NCI-H2029 treated with DMSO at 0.1 percent for 48 hours (cell line): ENCODE measurements around the gene SLC25A21.
"Not testable (repeated sequence)": the region's sequence is repeated elsewhere in the genome, so short reads cannot be mapped to it uniquely, and the experiment has no call there.

Experiments
- DNase-seq: peaks from one replicate; lab custom pipeline; 2025; lab: John Stamatoyannopoulos, UW

SLC25A21 gene

GRCh38 chr14:37186865-37187264 lies 14.5 kb upstream of the SLC25A21 start:
- DNase-seq, result no peak

GRCh38 chr14:37185670-37186069 lies 13.3 kb upstream of the SLC25A21 start:
- DNase-seq, result no peak

- not testable (repeated sequence) for DNase-seq
Observed at GRCh38 chr14:37184520-37184919, 12.1 kb upstream of the SLC25A21 start.

DNA sequence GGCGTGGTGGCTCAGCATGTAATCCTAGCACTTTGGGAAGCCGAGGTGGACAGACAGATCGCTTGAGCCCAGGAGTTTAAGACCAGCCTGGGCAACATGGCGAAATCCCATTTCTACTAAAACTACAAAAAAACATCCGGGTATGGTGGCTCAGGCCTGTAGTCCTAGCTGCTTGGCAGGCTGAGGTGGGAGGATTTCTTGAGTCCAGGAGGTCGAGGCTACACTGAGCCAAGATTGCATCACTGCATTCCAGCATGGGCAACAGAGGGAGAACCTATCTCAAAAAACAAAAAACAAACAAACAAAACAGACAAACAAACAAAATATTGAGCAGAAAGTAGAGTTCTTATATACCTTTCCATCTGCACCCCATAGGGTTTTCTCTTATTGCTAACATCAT lies 9.0 kb upstream of the SLC25A21 start:
- DNase-seq, result no peak

DNA sequence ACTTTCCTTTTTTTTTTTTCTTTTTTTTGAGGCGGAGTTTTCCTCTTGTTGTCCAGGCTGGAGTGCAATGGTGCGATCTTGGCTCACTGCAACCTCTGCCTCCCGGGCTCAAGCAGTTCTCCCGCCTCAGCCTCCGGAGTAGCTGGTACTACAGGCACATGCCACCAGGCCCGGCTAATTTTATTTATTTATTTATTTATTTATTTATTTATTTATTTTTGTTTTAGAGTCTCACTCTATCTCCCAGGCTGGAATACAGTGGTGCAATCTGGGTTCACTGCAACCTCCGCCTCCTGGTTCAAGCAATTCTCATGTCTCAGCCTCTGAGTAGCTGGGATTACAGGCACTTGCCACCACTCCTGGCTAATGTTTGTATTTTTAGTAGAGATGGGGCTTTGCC lies 8.5 kb upstream of the SLC25A21 start:
- DNase-seq, result not testable (repeated sequence)

- no peak for DNase-seq
Observed at GRCh38 chr14:37179896-37180502, 7.6 kb upstream of the SLC25A21 start.

- DNase-seq, result no peak
Observed at GRCh38 chr14:37172936-37173614, 669 bp upstream of the SLC25A21 start.

DNA sequence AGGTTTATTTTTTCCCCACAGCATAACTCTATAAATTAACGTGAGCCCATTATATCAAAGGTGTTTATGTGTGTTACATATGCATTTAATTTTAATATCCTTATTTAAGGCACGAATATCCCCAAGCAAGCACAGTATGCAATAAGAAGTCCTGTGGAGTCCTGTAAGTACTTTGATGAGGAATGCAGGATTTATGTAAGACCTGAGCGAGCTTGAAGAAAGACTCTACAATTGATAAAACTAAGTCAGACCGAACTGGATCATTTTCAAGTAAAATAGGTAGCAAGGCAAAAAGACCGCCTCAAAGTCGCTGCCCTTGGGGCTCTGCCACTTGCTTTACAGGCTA lies 755 bp downstream of the SLC25A21 start:
- DNase-seq, result no peak

DNA sequence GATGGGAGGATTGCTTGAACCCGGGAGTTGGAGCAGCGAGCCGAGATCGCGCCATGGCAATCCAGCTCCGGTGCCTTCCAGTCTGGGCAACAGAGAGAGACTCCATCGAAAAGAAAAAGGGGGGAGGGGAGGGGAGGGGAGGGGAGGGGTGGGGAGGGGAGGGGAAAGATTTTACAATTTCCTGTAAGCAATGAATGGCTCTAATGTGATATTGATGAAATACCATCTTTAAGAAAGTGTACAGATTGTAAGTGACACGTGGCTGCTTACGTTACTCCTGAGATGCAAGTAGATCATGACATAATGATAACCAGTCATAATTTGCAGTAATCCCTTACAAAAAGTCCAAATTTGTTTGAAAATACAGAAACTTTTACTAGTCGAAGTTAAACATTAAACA lies 1.4 kb downstream of the SLC25A21 start:
- no peak for DNase-seq

- no peak for DNase-seq
Observed at GRCh38 chr14:37170237-37170636, 2.2 kb downstream of the SLC25A21 start.

GRCh38 chr14:37168721-37169120 lies 3.7 kb downstream of the SLC25A21 start:
- DNase-seq, result no peak

DNA sequence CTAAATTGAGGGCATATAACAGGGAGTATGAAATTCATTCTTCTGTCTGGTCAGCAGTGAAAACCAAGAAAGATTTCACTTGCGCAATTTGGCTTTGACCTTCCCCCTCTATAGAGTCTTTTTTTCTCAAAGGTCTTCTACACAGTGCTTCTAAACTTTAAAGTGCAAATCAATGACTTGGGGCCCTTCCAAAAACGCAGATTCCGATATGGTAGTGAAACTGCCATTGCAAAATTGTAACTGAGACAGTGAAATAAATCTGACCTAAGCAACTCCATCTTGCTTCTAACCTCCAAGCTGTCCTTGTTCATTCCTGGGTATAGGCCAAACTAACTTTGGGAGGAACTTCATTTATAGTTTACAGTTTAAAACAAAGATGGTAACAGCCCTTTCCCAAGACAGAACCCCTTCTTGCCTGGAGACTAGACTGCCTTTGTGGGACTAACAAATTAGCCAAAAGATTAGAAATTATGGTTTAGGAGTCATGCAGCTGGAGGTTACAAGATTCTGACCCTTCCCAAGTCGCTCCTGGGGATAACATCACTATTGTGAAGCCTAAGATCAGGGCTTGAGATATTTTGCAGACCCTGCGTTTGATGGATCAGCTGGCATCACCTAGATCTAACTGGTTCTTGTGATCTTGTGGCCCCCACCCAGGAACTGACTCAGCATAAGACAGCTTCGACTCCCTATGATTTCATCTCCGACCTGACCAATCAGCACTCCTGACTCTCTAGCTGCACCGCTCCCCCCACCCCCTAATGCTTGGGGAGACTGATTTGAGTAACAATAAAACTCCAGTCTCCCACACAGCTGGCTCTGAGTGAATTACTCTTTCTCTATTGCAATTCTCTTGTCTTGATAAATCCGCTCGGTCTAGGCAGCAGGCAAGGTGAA lies 5.0 kb downstream of the SLC25A21 start:
- DNase-seq, result no peak

DNA sequence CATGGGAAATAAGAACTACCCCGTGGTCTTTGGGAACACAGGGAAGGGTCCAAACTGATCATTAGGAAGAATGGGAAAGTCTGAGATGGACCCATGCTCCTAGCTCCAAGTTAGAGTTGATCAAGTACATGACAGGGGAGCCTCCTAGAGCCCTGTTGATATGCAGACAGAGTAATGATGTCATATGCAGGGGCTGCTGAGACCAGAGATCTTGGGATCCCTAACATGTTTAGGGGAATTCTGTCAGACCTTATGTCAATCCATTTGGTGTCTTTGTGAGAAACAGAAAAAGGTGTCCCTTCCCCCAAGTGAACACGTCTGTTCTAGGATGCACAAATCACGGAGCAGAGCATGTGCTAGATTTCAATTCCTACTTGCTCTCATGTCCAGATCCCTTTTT lies 6.6 kb downstream of the SLC25A21 start:
- DNase-seq, result no peak

DNA sequence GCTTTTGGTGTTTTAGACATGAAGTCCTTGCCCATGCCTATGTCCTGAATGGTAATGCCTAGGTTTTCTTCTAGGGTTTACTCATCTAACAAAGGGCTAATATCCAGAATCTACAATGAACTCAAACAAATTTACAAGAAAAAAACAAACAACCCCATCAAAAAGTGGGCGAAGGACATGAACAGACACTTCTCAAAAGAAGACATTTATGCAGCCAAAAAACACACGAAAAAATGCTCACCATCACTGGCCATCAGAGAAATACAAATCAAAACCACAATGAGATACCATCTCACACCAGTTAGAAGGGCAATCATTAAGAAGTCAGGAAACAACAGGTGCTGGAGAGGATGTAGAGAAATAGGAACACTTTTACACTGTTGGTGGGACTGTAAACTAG lies 10.1 kb downstream of the SLC25A21 start:
- DNase-seq, result not testable (repeated sequence)

- DNase-seq, result no peak
Observed at GRCh38 chr14:37157987-37158386, 14.4 kb downstream of the SLC25A21 start.

DNA sequence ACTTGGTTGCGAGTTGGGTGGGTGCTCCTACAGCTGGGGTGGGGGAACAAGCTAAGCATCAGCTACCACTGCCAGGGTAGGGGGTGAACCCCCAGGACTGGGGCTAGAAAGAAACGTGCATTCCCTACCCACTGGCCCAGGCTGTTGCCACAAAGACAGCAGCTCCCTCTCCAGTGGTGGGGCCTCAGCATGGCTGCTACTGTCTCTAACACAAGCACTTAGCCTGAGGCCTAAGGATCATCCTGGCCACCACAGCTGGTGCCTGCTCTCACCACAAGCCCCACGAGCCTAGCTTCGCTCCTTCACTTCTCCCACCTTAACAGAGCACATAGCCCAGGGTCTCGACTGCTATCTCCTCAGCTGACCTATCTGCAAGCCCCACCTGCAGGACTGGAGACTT lies 18.9 kb downstream of the SLC25A21 start:
- no peak for DNase-seq

- no peak for DNase-seq
Observed at GRCh38 chr14:37153005-37153404, 19.4 kb downstream of the SLC25A21 start.

DNA sequence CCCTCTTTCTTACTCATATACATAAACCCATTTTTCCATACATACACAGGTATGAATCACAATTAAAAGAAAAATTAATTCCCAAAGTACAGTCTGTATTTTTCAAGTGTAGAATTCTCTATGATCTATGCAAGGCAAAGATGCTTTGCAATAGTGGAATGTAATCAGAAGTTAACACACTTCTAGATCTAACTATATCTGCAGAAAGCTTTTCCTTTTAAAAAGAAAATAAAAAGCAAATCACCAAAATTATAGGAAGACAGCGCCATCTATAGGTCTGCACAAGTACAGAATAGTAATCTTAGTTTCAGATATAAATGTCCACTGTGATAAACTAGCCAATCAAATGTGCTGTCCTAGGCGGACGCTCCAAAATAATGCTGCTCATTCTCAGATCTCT lies 22.0 kb downstream of the SLC25A21 start:
- DNase-seq, result peak; percentile 73

DNA sequence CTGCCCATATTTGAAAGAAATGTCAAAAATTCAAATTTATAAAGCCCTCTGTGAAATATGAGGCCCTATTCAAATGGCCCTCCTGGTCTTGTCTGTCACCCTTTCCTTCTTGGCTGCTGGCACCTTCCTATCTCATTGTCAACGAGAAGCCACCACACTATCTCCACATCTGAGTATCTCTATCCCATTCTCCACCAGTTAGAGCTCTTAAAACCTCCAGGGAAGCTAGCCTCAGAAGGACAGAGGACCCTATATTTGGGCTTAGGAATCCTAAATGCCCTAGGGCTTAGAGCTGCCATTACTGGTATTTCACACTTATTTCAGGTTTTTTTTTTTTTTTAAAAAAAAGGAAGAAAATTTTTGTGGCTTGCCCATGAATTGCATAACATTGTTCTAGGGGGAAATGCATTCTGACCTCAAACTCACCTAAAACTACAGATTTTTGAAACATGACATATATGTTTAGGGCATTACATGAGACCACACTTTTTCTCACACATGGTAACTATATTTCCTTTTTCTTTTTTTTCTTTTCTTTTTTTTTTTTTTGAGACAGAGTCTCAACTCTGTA lies 25.0 kb downstream of the SLC25A21 start:
- no peak for DNase-seq

GRCh38 chr14:37146438-37146837 lies 26.0 kb downstream of the SLC25A21 start:
- not testable (repeated sequence) for DNase-seq

DNA sequence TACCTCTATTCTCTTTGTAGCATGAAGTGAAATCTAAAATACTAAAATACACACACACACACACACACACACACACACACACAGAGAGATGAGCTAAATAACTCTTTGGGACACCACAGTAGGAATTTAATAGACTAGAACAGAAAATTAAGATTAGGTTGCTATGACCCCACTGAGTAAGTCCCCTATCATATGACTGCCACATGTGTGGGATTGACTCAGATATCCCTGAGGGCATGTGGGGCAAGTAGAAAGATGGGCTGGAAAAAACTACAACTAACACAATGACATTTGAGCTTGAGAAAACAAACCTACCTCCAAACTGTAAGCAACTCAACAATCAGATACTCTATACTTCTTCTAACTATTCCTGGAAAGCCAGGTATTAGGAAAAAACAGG lies 27.0 kb downstream of the SLC25A21 start:
- no peak for DNase-seq

GRCh38 chr14:37144729-37145363 lies 27.6 kb downstream of the SLC25A21 start:
- DNase-seq, result no peak
